Ovary (tissue), 3 donors: ENCODE measurements around the gene GCNT2.

ENCODE experiments used
- CTCF ChIP-seq, 3 donors: fragments of 450-650 bp in 2 of 3; fragments of 200-600 bp in 1 of 3; IDR thresholded peaks; one replicate each; pipeline versions ENCODE4 v1.5.1 to v1.8.0; 2016 to 2022; ENCODE audit warnings: antibody characterized with exemption in 3 of 3, mild to moderate bottlenecking in 1 of 3
- EP300 ChIP-seq: sonication (generic); formaldehyde crosslinking; IDR thresholded peaks from one replicate; pipeline ENCODE4 v1.6.1; 2017; ENCODE audit warnings: antibody characterized with exemption
- POLR2A ChIP-seq: fragments of 450-650 bp; IDR thresholded peaks from one replicate; pipeline ENCODE4 v1.6.1; 2017; ENCODE audit warnings: antibody characterized with exemption, mild to moderate bottlenecking, moderate library complexity
- donor health status: DM: no; HTN: no; CAD: no.

- TF ChIP-seq CTCF (IDR thresholded peaks at IDR 0.05) = no peak
- no peak for TF ChIP-seq POLR2A
- no peak for TF ChIP-seq EP300
Observed at GRCh38 chr6:10531942-10532341, 10.8 kb downstream of the GCNT2 start.
